Skeletal muscle tissue (tissue), 4 donors: ENCODE data around the gene CLTCL1. TPM values are rescaled to one million over a fixed set of nuclear protein-coding genes. Genes with fewer than 3 reads are reported as not detected.
A peak's percentile ranks its signal among the peaks of the same experiment; 100 is the strongest.

Source experiments
- H3K27ac ChIP-seq: one replicate; pipeline ENCODE4 v1.7.0; 2013; ENCODE audit warnings: mild to moderate bottlenecking, low read depth, low read length, inconsistent platforms
- H3K27me3 ChIP-seq, 3 donors: one replicate each; pipeline ENCODE4 v1.7.0; 2013; ENCODE audit warnings: low read length in 3 of 3; ENCODE audit not compliant: control insufficient read depth in 3 of 3, insufficient read depth in 3 of 3
- H3K36me3 ChIP-seq, 3 donors: one replicate each; pipeline ENCODE4 v1.7.0; 2013; ENCODE audit warnings: low read length in 3 of 3; ENCODE audit not compliant: control insufficient read depth in 3 of 3, insufficient read depth in 3 of 3
- H3K4me1 ChIP-seq, 3 donors: one replicate each; pipeline ENCODE4 v1.7.0; 2013; ENCODE audit warnings: low read length in 3 of 3, mild to moderate bottlenecking in 3 of 3; ENCODE audit not compliant: control insufficient read depth in 3 of 3, insufficient read depth in 3 of 3
- H3K4me3 ChIP-seq, 3 donors: one replicate each; pipeline ENCODE4 v1.7.0; 2013; ENCODE audit warnings: low read length in 3 of 3
- H3K9ac ChIP-seq, 3 donors: one replicate each; pipeline ENCODE4 v1.7.0; 2013; ENCODE audit warnings: low read length in 3 of 3, mild to moderate bottlenecking in 3 of 3, moderate library complexity in 2 of 3, low read depth in 1 of 3
- H3K9me3 ChIP-seq, 3 donors: one replicate each; pipeline ENCODE4 v1.7.0; 2013; ENCODE audit warnings: low read length in 3 of 3; ENCODE audit not compliant: control insufficient read depth in 3 of 3
- total RNA-seq: library from RNA; depleted of rRNA; stranded (reverse); fragments of >200 nt; gene quantifications from one replicate; pipeline ENCODE4 v1.2.3, GENCODE V29; 2014
- donor health status: Osteomylitis.

CLTCL1 gene
- total RNA-seq, 1 donor from 2014 or later, result 33.4 TPM

DNA sequence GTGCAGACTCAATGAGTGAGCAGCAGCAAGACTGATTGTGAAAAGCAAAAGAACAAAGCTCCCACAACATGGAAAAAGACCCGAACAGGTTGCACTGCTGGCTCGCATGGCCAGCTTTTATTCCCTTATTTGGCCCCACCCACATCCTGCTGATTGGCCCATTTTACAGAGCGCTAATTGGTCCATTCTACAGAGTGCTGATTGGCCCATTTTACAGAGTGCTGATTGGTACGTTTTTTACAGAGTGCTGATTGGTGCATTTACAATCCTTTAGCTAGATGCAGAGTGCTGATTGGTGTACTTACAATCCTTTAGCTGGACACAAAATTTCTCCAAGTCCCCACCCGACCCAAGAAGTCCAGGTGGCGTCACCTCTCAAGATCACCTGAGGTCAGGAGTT, 97.6 kb downstream of the CLTCL1 start:
- Histone ChIP-seq H3K27me3 (no peaks in the 10 kb centered on the region), H3K4me1 (no peaks in the 10 kb centered on the region), H3K9me3 (no peaks in the 10 kb centered on the region), H3K9ac (no peak overlapping the region), H3K27ac (no peak overlapping the region), H3K36me3 (peaks cover 49 to 77% (median 63%) of the 10 kb centered on the region in 3 donors), H3K4me3 (no peak overlapping the region)

DNA sequence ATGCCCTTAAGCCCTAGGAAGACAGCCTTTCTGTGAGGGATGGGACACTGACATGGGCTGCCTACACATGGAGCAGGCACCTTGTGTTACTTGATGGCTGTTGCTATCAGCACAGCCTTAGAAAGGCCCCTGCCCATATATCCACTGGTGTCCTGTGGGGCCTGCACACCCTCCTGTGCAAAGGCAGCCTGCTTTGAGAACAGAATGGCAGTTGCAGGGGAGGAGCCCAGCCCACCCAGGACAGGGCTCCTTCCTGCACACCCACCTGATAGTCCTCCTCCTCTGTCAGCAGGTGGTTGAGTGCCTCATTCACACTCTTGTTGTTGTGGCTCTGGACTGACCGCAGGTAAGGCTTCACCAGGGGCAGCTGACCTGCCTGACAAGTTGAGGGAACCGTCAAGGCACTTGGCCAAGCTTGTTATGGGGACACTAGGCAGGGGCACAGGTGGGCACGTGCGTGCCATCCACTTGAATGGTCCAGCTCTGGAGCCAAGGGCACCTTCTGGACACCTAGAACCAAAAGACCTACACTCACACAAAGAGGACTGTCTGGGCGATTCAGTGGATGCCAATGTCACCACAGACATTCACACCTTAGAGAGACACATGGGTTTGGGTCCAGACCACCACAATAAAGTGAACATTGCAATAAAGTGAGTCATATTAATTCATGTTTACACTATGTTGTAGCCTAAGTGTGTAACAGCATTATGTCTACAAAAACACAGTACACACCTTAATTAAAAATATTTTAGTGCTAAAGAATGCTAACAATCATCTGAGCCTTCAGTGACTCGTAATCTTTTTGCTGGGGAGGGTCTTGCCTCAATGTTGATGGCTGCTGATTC, 103.6 kb downstream of the CLTCL1 start:
- Histone ChIP-seq H3K27me3 (no peaks in the 10 kb centered on the region), H3K4me3 (no peak overlapping the region), H3K36me3 (peaks cover 48 to 58% (median 52%) of the 10 kb centered on the region in 3 donors), H3K27ac (no peak overlapping the region), H3K4me1 (no peaks in the 10 kb centered on the region), H3K9me3 (no peaks in the 10 kb centered on the region), H3K9ac (no peak overlapping the region)

DNA sequence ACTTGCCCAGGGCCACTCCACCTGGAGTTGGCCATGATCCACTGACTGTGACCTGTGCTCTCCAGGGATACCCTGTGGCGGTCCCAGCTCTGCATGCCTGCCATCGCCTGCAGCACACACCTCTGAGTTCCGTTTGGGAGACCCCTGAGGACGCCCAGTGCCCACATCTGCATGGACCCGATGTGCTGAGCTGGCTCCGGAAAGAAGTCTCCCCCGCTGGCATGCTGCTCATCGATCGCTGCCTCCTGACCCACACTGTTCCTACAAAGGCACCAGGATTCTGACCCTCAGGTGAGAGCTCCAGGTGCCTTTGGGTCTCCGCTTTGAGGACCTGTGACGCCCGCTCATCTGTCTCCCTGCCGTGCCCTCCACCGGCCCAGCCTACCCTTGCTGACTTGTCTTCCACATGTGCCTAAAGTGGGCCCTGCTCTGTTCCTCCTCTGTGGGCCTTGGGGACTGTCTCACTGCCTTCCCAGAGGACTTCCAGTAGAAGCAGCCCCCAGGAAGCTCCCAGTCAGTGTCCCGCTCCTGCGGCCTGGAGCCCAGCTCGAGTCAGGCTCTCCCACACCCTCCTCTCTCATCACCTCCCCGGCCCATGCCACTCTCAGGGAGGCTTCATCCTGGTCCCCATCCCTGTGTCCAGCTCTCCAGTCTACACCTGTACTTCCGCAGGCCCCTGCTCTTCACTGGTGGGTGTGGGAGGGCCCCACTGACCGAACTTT, 107.1 kb downstream of the CLTCL1 start:
- H3K27ac ChIP-seq, result no peak overlapping the region
- H3K9me3 ChIP-seq, result no peaks in the 10 kb centered on the region
- peaks cover 2 to 12% (median 6%) of the 10 kb centered on the region in 3 donors for H3K4me1 ChIP-seq
- H3K36me3 ChIP-seq, result peaks cover 46 to 53% (median 50%) of the 10 kb centered on the region in 3 donors
- peak overlapping the region in 1 of 3 donors; percentile 5 for H3K9ac ChIP-seq
- H3K27me3 ChIP-seq, result no peaks in the 10 kb centered on the region
- H3K4me3 ChIP-seq, result no peak overlapping the region

DNA sequence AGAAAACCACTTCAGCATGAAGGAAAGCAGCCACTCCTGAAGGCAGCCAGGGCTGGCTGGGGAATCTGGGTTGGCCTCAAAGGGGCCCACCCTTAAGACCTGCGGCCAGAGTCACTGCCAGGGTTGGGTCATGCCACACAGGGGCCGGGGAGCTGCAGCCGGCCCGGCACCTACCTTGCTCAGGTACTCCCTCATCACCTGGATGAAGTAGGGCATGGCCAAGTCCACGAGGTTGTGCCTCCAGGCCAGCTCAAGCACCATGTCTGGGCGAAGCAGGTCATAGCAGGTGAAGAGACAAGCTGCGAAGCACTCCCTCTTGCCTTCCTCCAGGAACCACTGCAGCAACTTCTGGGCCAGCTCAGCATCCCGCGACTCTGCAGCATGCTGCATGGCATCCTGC, 108.3 kb downstream of the CLTCL1 start:
- Histone ChIP-seq H3K36me3 (peaks cover 43 to 46% (median 44%) of the 10 kb centered on the region in 3 donors), H3K27ac (no peak overlapping the region), H3K9ac (no peak overlapping the region), H3K4me1 (peaks cover 6 to 18% (median 10%) of the 10 kb centered on the region in 3 donors), H3K27me3 (no peaks in the 10 kb centered on the region), H3K9me3 (no peaks in the 10 kb centered on the region), H3K4me3 (no peak overlapping the region)

DNA sequence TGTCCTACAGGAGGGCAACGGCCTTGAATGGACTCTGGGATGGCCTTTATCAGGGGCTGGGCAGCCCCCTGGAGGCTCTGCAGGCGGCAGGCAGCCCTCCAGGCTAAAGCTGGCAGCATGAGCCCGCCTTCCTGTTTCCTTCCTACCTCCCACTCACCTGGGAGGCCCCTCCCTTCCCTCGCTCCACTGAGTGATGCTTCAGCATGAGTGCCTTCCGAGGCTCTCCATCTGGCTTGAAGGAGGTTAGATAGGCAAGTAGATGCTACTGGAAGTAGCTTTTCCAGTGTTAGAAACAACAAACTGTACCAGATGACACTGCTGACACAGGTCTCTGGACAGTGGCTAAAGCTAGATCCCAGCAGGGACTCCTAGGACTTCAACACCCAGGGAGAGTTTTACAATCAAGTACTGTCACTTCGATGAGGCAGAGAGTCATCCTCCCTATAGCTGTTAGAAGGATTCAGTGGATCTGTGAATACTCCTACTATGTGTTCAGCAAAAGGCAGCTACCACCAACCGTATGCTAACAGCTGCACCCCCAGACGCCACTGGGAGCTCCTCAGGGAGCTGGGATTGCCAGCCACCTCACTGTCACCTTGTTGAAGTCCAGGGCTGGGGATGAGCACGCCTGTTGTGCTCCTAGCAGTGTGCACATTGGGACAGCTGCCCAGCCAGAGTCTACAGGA, 108.9 kb downstream of the CLTCL1 start:
- Histone ChIP-seq H3K36me3 (peaks cover 38 to 40% (median 38%) of the 10 kb centered on the region in 3 donors), H3K4me3 (no peak overlapping the region), H3K27ac (no peak overlapping the region), H3K4me1 (peaks cover 6 to 18% (median 11%) of the 10 kb centered on the region in 3 donors), H3K27me3 (no peaks in the 10 kb centered on the region), H3K9me3 (no peaks in the 10 kb centered on the region), H3K9ac (peak overlapping the region in 1 of 3 donors; percentile 33)

DNA sequence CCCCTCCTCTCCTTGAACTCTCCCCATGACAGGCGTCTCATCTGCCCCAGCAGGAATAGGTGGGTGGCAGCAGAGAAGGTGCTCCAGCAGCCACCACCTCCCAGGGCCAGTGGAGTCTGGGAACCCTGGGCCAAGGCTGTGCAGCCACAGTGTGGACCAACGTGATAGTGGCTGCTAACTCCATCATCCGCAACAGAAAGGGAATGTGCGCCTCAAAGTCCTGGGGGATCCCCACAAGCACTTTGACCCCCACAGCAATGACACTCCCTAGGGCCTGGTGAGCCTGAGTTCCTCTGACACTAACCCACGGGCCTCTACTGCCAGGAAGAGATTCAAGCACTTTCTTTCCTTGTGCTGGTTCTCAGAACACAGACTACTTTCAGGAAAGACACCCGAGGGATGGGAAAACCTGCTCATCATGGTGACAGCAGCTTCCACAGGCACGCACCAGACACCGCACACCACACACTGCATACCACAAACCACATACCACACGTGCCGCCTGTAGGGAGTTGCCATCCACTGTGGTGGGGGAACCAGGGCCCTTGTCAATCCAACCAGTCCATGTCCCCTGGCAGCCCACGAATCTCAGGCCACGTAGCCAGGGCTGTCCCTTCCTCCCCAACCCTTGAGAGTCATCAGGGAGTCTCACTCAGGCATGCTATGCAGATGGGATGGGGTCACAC, 109.6 kb downstream of the CLTCL1 start:
- H3K4me1 ChIP-seq, result peaks cover 6 to 22% (median 17%) of the 10 kb centered on the region in 3 donors
- no peak overlapping the region for H3K4me3 ChIP-seq
- H3K9me3 ChIP-seq, result no peaks in the 10 kb centered on the region
- H3K36me3 ChIP-seq, result peaks cover 31 to 34% (median 33%) of the 10 kb centered on the region in 3 donors
- peak overlapping the region in 1 of 3 donors; percentile 33 for H3K9ac ChIP-seq
- no peaks in the 10 kb centered on the region for H3K27me3 ChIP-seq
- no peak overlapping the region for H3K27ac ChIP-seq

DNA sequence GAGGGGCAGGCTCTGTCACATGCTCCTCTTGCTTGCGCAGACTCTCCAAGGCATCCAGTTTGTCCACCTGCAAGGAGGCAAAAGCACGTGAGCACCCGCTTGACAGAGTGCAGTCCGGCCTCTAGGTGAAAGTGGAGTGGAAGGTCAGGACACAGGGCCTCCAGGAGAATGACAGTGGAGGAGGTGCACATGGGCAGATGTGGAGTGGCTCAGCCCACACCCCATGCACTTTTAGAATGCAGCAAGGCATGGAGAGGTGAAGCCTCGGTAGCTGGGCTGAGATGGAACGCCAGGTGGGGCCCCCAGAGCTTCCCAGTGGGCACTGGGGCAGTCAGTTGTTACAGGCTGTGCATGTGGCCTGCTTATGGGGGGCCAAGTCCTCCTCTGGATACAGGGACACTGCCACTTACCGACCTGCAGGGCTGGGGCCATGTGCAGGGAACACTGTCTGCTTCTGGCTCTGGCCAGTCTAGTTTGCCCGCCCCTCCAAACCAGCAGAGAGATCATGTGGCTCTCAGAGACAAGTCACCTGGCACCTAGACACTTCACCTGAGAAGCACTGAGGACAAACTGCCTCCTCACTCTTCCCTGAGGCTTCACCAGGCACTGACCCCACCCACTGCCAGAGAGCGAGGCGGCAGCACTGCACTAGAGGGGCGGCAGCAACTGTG, 110.6 kb downstream of the CLTCL1 start:
- Histone ChIP-seq H3K27me3 (no peaks in the 10 kb centered on the region), H3K4me3 (no peak overlapping the region), H3K9ac (no peak overlapping the region), H3K27ac (no peak overlapping the region), H3K9me3 (no peaks in the 10 kb centered on the region), H3K36me3 (peaks cover 30 to 35% (median 33%) of the 10 kb centered on the region in 3 donors), H3K4me1 (peaks cover 6 to 29% (median 22%) of the 10 kb centered on the region in 3 donors)

DNA sequence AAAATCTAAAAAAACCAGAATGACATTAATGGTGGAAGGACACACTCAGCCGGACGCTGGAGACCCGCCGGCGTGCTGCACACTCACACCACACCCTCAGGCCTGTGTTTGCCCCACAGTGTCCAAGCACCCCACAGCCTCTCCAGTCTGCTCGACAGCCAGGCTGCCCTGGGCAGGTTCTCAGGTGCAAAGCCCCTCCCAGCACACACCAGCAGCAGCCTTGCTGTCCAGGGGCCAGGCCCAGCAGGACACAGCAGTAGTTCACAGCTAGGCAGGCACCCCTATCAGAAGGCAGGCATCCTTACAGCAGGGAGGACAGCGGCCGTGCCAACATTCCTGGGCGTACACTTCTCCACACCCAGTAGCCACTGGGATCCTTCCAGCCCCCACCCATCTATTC, 111.3 kb downstream of the CLTCL1 start:
- no peaks in the 10 kb centered on the region for H3K27me3 ChIP-seq
- no peaks in the 10 kb centered on the region for H3K9me3 ChIP-seq
- H3K4me1 ChIP-seq, result peaks cover 9 to 35% (median 27%) of the 10 kb centered on the region in 3 donors
- H3K4me3 ChIP-seq, result no peak overlapping the region
- no peak overlapping the region for H3K27ac ChIP-seq
- peak overlapping the region in 1 of 3 donors; percentile 66 for H3K9ac ChIP-seq
- H3K36me3 ChIP-seq, result peaks cover 28 to 40% (median 29%) of the 10 kb centered on the region in 3 donors

DNA sequence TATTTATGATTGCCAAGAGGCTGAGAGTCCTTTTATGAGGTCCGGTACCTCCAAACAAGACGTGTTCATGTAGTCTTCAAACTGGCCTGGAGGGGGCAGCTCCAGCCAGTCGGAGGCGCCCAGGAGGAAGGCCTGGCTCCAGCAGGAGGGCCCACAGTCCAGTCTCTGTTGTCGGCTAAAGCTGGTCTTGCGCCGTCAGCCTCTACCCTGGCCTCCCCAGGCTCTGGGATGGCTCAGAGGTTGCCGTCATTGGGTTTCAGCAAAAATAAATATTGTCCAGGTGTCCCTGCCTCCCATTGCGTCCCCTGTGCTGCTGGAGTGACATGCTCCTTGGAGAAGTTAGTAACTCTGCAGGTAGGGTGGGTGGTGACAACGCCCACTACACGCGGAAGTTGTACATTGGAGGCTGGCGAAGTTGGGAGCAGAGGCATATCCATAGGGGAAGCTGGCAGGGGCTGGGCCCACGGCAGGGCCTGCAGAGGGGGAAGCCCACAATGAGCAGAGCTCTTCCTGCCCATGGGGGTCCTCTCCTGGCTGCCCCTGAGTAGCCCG, 111.9 kb downstream of the CLTCL1 start:
- H3K36me3 ChIP-seq, result peaks cover 28 to 39% (median 29%) of the 10 kb centered on the region in 3 donors
- H3K4me3 ChIP-seq, result peak overlapping the region; percentile 59 to 63 (median 61)
- H3K9me3 ChIP-seq, result no peaks in the 10 kb centered on the region
- H3K4me1 ChIP-seq, result peaks cover 13 to 42% (median 34%) of the 10 kb centered on the region in 3 donors
- H3K9ac ChIP-seq, result peak overlapping the region; percentile 33 to 66 (median 40)
- H3K27ac ChIP-seq, result peak overlapping the region; percentile 70
- no peaks in the 10 kb centered on the region for H3K27me3 ChIP-seq
